Glutamatergic neuron (in vitro differentiated cells): ENCODE results near the gene PRPF18. TPM values are rescaled to one million over a fixed set of nuclear protein-coding genes. Genes with fewer than 3 reads are reported as not detected.

Experiments
- DNase-seq: peaks from one replicate; pipeline ENCODE4 v3.0.0; 2022
- H3K27ac Mint-ChIP-seq: one replicate; pipeline ENCODE4 v1.8.0; 2020; ENCODE audit warnings: mild to moderate bottlenecking, mixed read lengths, inconsistent platforms; ENCODE audit not compliant: unreplicated experiment
- H3K27me3 Mint-ChIP-seq: one replicate; pipeline ENCODE4 v1.8.0; 2020; ENCODE audit warnings: mild to moderate bottlenecking, moderate library complexity, mixed read lengths, inconsistent platforms; ENCODE audit not compliant: unreplicated experiment
- H3K36me3 Mint-ChIP-seq: one replicate; pipeline ENCODE4 v1.8.0; 2020; ENCODE audit warnings: mild to moderate bottlenecking, mixed read lengths, inconsistent platforms; ENCODE audit not compliant: unreplicated experiment
- H3K4me1 Mint-ChIP-seq: one replicate; pipeline ENCODE4 v1.8.0; 2020; ENCODE audit warnings: mild to moderate bottlenecking, low read depth, mixed read lengths, inconsistent platforms; ENCODE audit not compliant: unreplicated experiment
- H3K4me3 Mint-ChIP-seq: one replicate; pipeline ENCODE4 v1.8.0; 2020; ENCODE audit warnings: mild to moderate bottlenecking, mixed read lengths, inconsistent platforms; ENCODE audit not compliant: unreplicated experiment
- H3K9me3 Mint-ChIP-seq: one replicate; pipeline ENCODE4 v1.8.0; 2020; ENCODE audit warnings: mild to moderate bottlenecking, moderate library complexity, mixed read lengths, inconsistent platforms; ENCODE audit not compliant: unreplicated experiment
- total RNA-seq: library from RNA; stranded (reverse); fragmentation: NEBNext Ultra II Directional; extraction: Animal tissue kit (Norgen Biotek cat#: 25700); gene quantifications from one replicate; pipeline ENCODE4 v1.2.1, GENCODE V29; 2021; ENCODE audit not compliant: unreplicated experiment
- TF ChIP-seq, protein P1 (sequence below): fragments of 200-600 bp; sonication (generic); IDR thresholded peaks from one replicate; pipeline ENCODE4 v1.5.0; 2021; ENCODE audit not compliant: partially characterized antibody, unreplicated experiment

Gene PRPF18
- total RNA-seq, 1 donor from 2014 or later, result 24.7 TPM

DNA sequence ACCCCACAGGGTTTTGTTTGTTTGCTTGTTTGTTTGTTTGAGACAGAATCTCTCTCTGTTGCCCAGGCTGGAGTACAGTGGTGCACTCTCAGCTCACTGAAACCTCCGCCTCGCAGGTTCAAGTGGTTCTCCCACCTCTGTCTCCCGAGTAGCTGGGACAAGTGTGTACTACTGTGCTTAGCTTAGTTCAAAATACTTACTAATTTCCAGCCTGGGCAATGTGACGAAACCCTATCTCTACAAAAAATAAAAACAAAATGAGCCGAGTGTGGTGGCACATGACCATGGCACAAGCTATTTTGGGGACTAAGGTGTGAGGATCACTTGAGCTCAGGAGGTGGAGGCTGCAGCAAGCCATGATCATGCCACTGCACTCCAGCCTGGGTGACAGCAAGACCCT lies 15.2 kb upstream of the PRPF18 start:
- H3K9me3 Mint-ChIP-seq, result peaks cover 2% of the 10 kb centered on the region
- DNase-seq, result no peak
- H3K27me3 Mint-ChIP-seq, result no peaks in the 10 kb centered on the region
- H3K4me3 Mint-ChIP-seq, result no peak overlapping the region
- H3K36me3 Mint-ChIP-seq, result peaks cover 5% of the 10 kb centered on the region
- TF ChIP-seq, protein P1, sequence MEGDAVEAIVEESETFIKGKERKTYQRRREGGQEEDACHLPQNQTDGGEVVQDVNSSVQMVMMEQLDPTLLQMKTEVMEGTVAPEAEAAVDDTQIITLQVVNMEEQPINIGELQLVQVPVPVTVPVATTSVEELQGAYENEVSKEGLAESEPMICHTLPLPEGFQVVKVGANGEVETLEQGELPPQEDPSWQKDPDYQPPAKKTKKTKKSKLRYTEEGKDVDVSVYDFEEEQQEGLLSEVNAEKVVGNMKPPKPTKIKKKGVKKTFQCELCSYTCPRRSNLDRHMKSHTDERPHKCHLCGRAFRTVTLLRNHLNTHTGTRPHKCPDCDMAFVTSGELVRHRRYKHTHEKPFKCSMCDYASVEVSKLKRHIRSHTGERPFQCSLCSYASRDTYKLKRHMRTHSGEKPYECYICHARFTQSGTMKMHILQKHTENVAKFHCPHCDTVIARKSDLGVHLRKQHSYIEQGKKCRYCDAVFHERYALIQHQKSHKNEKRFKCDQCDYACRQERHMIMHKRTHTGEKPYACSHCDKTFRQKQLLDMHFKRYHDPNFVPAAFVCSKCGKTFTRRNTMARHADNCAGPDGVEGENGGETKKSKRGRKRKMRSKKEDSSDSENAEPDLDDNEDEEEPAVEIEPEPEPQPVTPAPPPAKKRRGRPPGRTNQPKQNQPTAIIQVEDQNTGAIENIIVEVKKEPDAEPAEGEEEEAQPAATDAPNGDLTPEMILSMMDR, result no peak
- H3K27ac Mint-ChIP-seq, result no peak overlapping the region
- H3K4me1 Mint-ChIP-seq, result no peaks in the 10 kb centered on the region

DNA sequence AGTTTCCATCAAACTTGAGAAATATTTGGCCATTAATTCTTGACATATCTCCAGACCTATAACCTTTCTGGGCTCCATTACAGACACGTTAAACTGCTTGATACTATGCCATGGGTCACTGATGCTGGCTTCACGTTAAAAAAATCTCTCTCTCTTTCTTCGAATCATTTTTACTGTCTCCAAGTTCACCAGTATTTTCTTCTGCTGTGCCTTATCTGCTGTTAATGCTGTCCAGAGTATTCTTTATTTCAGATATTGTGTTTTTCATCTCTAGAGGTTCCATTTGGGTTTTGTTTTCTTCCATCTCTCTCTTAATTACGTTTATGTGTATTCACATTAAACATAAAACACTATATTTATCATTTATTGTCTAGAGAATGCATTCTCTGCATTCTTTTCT lies 12.8 kb upstream of the PRPF18 start:
- H3K27me3 Mint-ChIP-seq, result no peaks in the 10 kb centered on the region
- H3K9me3 Mint-ChIP-seq, result peaks cover 2% of the 10 kb centered on the region
- H3K36me3 Mint-ChIP-seq, result peaks cover 5% of the 10 kb centered on the region
- no peak overlapping the region for H3K4me3 Mint-ChIP-seq
- H3K4me1 Mint-ChIP-seq, result no peaks in the 10 kb centered on the region
- H3K27ac Mint-ChIP-seq, result no peak overlapping the region
- no peak for DNase-seq
- TF ChIP-seq, protein P1, result no peak

DNA sequence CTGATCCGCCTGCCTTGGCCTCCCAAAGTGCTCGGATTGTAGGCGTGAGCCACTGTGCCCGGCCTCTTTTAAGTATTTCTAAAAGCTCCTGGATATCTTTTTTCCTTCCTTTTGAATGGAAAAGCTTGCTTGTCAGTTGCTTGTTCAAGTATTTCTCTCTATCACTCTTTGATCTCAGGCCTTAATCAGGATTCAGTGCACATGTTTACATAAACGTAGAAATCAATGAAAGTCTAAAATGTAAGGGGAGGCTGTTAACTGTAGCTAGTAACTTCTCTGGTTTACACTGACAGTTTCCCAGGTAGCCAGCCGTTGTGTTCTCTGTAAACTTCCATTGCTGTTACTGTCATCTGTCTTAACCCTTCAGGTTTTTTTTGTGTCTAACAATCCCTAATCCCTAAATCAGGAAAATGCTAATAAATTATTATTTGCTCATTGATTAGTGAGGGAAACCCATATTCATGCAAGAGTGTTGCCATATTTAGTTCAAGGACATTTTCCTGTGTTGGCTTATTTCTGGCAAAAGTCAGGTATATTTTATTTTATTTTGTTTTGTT lies 1.5 kb upstream of the PRPF18 start:
- Mint-ChIP-seq H3K9me3 (no peaks in the 10 kb centered on the region), H3K4me1 (peaks cover 5% of the 10 kb centered on the region), H3K4me3 (no peak overlapping the region), H3K27me3 (peaks cover 2% of the 10 kb centered on the region), H3K36me3 (no peaks in the 10 kb centered on the region), H3K27ac (no peak overlapping the region)
- TF ChIP-seq, protein P1, result no peak
- no peak for DNase-seq

DNA sequence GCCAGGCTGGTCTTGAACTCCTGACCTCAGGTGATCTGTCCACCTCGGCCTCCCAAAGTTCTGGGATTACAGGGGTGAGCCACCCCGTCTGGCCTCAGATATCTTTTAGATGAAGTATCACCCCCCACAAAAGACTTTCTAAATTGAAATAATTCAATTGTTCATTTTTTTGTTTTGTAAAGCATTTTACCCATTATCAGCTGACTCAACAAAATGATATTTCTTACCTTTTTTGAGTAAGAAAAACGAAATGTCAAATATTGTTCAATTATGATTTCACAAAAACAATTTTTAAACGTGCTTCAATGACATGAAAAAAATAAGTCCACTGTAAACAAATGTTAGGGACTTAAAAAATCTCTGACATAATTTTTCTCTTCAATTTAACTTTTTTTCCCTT lies 822 bp upstream of the PRPF18 start:
- H3K4me1 Mint-ChIP-seq, result peaks cover 5% of the 10 kb centered on the region
- no peak for DNase-seq
- H3K27ac Mint-ChIP-seq, result no peak overlapping the region
- H3K27me3 Mint-ChIP-seq, result peaks cover 2% of the 10 kb centered on the region
- H3K36me3 Mint-ChIP-seq, result no peaks in the 10 kb centered on the region
- peak overlapping the region; percentile 98 for H3K4me3 Mint-ChIP-seq
- no peaks in the 10 kb centered on the region for H3K9me3 Mint-ChIP-seq
- TF ChIP-seq, protein P1, result no peak

DNA sequence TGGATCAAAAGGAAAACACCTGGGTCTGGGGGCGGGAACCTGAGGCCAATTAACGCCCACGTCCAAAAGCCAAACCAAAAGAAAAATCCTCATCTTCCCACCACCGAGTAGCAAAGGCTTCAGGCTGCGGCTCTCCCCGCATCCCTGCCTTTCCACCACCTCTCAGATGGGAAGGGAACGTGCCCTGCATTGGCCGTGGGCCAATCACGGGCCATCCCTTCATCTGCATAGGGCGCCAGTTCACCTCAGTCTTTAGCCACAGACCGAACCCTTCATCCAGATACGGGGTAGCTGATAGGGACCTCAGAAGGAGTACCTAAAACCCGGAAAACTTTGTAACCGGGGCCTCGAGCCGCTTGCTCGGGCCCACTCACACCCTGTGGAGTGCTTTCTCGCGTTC lies 626 bp downstream of the PRPF18 start:
- TF ChIP-seq, protein P1, result no peak
- peak overlapping the region; percentile 77 for H3K27ac Mint-ChIP-seq

More for the DNA sequence above, 626 bp downstream of the PRPF18 start:
- Mint-ChIP-seq H3K9me3 (no peaks in the 10 kb centered on the region), H3K4me3 (peak overlapping the region; percentile 98), H3K36me3 (no peaks in the 10 kb centered on the region), H3K27me3 (peaks cover 2% of the 10 kb centered on the region), H3K4me1 (peaks cover 5% of the 10 kb centered on the region)
- DNase-seq, result peak; percentile 22
